Activated CD4-positive, alpha-beta T cell treated with anti-CD3 and anti-CD28 coated beads, Interleukin-2, amount 50 U/mL, for 4 hours (primary cell): ENCODE results near the gene SNX25.
A peak's percentile ranks its signal among the peaks of the same experiment; 100 is the strongest.

ENCODE experiments used
- DNase-seq, 2 experiments: peaks; one replicate each; pipeline ENCODE4 v3.0.0-alpha.2; 2020

SNX25 gene

DNA sequence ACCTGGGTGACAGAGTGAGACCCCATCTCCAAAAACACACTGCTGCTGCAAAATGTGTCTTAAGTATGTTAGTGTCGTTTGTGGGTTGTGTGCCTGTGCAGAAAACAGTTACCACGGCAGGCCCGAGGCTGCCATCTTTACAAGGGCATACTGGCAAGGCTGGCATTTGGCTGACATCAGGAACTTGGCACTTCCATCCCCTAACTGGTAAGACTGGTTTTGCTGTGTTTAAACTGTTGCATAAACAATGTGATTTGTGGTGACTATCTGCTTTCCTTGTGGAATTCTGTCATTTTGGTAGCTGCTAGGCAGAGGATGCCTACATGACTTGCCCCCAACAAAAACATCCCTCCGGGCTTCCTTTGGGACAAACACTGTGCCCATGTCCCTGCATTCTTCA is 174.1 kb downstream of the SNX25 start:
- no peak for DNase-seq

DNA sequence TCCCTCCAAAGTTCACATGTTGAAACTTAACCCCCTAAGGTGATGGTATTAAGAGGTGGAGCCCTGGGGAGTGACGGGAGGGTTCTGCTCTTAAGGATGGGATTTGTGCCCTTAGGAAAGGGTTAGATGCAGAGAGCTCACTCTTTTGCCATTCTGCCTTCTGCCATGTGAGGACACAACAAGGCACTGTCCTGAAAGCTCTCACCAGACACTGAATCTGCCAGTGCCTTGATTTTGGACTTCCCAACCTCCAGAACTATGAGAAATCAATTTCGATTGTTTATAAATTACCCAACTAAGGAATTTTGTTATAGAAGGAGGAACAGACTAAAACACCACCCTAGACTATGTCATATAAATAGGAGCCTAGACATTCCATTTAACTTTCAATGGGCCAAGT is 174.7 kb downstream of the SNX25 start:
- DNase-seq, result no peak

DNA sequence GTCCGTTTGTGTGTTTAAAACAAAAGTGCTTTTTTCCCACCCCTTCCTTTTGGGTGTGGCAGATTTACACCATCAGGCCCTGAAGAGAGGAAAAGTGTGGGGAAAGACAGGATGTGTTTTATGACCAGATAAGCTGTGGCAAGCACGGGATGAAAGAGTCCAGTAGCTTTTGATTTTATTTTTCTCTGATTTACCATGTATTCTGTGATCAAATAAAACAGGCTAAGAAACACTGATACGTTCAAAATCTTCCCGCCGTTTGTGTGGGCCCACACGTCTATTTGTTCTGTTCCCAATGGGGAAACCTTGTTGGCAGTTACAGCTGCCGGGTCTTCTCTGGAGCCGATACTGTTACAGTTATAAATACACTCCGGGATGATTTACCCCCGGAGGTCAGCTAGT is 175.5 kb downstream of the SNX25 start:
- DNase-seq, result no peak

DNA sequence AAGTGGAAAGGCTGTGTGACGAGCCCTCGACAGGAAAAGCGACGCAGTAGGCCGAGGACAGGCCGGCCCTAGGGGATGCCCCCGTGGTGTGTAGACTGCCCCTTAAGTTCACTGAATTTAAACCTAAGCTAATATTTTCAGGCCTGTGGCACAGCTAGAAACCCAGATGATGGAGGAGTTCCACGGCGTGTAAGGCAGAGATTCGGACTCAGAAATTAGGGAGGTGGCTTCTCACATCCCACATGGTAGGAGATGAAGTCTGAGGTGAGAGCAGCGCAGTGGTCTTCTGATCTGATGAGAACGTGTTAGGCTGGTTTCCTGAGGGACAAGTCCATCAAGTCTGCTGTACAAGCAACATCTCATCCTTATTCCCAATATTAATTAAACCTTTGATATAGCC is 178.6 kb downstream of the SNX25 start:
- DNase-seq, result no peak

- no peak for DNase-seq
These were observed 181.5 kb downstream of the SNX25 start for GRCh38 chr4:185390941-185391340.

DNA sequence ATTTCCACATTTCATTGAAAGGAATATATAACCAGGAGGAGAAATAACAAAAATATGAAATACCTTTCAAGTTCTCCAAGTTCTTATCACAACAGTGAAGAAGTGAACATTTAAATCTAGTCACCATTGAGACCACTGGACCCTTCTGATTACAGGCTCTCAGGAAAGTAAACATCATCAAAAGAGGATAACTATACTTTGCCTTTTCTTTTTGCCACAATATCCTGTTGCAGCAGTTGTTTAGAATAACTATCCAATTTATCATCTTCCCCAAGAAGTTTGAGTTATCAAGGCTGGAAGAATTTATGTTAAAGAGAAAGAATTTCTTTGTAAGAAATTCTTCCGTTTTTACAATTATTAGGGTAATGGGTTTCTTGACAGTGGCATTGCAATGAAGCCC is 182.8 kb downstream of the SNX25 start:
- no peak for DNase-seq

DNA sequence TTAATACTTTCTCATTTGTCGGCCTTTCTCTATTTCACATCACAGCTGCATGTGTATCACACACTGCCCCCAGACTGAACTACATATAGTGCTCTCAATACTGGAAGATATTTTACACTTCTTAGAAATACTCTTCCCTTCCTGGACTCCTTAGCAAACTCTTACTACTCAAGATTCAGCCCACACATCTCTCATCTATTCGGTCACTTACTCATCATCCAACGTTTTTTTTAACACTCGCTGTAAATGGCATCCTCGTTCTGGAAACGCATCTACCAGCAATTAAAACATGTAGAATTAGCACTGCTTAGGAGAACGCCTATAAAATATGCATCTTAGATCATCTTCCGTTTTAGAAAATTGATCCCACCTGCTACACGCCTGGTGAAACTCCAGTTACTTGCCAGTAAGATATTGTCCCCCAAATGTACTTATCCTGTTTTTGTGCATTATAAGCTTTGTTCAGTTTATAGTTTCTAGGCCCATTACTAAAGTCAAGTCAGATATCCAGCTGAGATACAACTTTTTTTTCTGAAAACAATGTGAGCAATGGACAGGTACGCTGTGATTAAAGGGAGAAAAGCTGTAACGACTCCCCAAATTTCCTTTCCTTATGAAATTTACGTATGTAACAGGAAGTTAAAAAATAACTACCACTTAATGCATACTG is 185.3 kb downstream of the SNX25 start:
- no peak for DNase-seq

GRCh38 chr4:185395238-185395955 is 186.0 kb downstream of the SNX25 start, which contains the start of gene LRP2BP:
TSS of gene LRP2BP (minus strand) at chr4:185395924. CDS start at chr4:185378186, 17,738 bp downstream.
- DNase-seq, result no peak

- DNase-seq, result peak; percentile 93
These were observed 186.7 kb downstream of the SNX25 start for GRCh38 chr4:185395956-185396723.

DNA sequence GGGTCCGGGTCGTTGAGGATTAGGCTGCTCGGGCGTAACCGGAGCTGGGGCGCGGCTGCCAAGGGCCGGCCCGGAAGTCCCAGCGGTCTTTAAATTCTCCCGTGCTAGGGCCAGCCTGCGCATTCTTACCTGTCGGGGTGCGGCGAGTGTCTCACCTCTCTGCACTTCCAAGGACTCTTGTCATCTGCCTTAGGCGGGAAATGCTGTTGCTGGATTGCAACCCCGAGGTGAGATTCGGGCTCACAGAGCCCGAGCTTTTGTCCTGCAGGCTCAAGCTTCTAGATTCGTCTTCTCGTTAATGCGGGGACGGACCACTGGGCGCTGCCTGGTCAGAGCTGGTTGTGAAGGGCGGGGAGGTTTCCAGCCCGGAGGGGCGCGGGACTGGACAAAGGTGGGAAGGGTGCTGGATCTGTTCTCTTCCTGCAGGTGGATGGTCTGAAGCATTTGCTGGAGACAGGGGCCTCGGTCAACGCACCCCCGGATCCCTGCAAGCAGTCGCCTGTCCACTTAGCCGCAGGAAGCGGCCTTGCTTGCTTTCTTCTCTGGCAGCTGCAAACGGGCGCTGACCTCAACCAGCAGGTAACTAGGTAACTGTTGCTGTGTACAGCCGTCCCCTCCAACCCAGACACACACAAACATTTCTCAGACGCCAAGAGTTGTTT is 187.5 kb downstream of the SNX25 start, which contains the start of gene ANKRD37:
Gene ANKRD37, plus strand, starts transcription at position 118 of the 662 bp plus-strand sequence. Its CDS starts 83 bp downstream, at position 201.
- DNase-seq, result no peak

GRCh38 chr4:185398618-185399017 is 189.2 kb downstream of the SNX25 start:
- no peak for DNase-seq

DNA sequence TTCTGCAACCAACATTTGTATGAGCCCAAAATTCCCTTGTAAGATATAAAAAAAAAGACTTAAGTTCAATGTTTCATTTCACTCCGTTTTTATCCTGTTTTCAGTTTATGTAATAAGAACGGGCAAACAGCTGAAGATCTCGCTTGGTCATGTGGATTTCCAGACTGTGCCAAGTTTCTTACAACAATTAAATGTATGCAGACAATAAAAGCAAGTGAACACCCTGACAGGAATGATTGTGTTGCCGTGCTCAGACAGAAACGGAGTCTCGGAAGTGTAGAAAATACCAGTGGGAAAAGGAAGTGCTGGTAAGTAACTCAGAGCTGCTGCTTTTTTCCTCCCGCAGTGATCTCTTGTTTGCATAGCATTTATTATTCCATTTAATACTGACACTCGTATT is 190.1 kb downstream of the SNX25 start:
- no peak for DNase-seq

DNA sequence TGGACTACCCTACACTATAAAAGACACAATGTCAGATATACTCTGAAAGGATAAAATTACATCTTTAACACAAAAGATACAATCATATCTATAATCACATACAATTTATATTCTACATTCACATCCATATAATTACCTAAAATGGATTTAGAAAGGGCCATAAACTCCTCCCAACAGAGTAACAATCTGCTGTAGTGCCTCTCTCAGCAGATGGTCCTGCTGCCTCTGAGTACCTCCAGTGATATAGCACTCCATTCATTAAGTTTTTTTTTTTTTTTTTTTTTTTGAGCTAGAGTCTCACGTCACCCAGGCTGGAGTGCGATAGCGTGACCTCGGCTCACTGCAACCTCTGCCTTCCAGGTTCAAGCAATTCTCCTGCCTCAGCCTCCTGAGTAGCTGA is 194.6 kb downstream of the SNX25 start:
- no peak for DNase-seq

DNA sequence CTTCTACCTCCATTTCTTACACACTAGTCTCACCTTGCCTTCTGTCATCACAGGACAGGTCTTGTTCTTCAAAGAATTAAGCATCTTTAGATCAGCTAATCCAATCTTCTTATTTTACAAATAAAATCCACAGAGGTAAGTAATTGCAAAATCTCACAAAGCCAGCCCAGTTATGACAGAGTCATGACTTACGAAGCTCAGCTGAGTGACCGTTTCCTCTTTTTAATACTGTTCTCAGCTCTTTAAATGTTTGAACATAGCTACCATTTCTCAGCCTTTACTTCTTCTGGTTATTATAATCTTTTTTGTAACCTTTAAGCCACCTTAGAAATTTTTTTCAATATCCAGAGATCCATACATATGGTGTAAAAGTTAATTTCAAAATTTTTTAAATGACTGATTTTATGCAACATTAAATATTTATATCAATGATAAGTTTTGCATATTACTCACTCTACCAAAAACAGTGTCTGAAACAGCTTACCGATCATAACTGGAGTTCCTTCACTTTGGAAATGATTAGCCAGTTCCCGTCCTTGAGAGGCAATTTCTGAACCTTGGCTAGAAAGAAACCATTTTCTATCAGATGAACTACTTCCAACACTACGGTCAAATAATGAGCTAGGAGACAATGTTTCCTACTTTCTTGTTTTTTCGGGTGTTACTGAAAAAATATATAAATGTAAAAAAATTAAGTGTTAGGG is 196.1 kb downstream of the SNX25 start:
- no peak for DNase-seq

- no peak for DNase-seq
These were observed 199.0 kb downstream of the SNX25 start for GRCh38 chr4:185408432-185408831.

- no peak for DNase-seq
These were observed 202.5 kb downstream of the SNX25 start for GRCh38 chr4:185411849-185412248.

GRCh38 chr4:185412412-185412811 is 203.0 kb downstream of the SNX25 start:
- no peak for DNase-seq
